Activated effector memory CD4-positive, alpha-beta T cell treated with Interleukin-2 at 50 U/mL for 16 hours (primary cell): ENCODE measurements around the gene ABLIM2.

ENCODE experiments used
- DNase-seq: peaks from one replicate; pipeline ENCODE4 v3.0.0-alpha.2; 2020

The ABLIM2 gene

DNA sequence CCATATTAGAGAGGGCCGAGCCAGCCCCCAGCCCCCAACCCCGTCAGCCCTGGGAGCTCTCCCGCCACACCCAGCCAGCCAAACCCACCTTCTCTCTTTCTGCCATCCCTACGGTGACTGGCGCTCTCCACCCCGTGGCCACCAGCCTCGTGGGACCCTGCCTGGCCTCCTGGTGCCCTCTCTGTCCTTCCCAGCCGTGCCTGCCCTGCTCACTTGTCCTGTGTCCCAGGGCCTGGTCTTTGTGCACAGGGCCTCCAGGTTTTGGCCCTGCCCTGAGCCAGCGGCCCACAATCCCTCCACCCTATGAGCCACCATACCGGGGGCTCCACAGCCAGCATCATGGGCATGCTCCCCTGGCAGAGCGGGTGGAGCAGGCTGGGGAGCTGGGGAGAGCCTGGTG is 77.4 kb downstream of the ABLIM2 start:
- DNase-seq, result no peak

DNA sequence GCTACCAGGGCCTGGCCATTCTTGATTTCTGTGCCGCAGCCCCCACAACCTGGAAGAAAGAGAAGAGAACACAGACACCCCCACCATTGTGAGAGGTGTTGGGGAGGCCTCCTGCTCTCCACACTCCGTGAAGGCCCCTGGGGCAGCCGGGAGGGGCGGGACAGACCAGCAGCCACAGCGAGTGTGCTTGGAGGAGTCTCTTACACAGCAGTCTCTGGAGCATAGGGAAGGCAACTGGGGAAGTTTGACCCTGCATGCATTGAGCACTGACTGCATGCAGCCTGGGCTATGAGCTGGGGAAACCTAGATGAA is 77.9 kb downstream of the ABLIM2 start:
- no peak for DNase-seq

DNA sequence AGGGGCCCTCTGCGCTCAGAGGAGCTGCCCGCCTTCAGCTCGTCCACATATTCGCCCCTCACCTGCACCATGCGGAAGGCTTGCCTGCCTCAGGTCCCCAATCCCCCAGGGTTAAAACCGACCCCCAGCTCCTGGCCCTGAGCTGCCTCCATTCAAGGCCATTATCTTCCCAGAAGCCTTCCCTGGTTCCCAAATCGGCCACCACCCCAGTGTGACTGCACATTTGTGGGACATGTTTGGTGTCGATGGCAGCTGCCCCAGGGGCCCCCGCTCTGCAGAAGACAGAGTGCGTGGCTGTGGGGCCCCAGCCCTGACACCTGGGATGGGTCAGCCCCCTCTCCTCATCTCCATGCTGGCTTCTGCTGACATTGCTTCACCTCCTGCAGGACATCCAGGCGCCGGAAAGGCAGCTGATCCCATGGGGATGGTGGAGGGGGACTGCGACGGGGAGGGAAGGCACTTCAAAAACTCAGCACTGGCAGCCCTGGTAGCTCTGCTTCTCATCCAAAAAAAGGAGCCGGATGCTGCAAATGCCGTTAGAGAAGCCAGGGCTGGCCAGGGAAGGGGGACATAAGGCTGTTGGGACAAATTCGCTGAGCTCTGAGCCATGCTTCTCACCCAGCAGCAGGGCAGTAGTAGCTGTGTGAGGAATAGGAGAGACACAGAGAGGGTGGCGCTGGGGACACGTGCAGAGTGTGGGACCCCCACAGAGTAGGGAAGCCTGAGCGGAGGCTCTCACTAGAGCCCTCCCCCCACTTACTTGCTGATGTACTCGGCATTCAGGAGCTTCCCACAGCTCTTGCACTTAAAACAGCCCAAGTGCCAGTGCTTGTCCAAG is 78.5 kb downstream of the ABLIM2 start:
- DNase-seq, result no peak

DNA sequence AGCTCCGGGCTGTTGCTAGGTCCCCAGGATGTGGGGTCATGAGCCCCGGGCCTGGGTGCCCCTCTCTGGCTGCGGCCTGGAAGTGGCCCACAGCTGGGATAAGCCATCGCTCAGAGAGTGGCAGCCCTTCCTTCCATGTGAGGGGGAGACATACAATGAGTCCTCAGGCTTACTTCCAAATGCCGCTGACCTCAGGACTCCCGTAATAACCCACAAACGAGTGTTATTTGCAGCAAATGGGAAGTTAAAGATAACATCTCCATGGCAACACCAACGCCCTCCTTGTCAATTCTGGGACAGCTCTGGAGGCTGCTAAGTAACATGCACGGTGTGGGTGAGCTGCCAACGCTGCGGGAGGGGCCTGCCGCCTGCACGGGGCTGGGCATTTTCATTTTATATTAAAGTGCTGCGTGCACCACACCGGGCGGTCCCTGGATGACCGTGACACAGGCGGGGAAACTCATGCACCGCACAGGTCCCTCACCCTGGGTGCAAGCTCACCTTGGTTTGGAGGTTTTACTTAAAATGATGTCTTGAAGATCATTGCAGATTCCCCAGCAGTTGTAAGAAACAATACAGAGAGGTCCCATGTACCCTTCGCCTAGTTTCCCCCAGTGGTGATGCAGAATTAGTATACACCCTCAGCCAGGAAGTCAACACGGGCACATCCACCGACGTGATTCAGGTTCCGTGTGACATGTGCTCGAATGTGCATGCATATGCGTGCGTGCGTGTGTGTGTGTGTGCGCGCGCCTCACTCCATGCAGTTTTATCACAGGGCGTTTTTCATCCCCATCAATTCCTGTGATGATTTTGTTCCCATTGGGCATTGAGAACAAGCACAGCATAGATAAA is 79.4 kb downstream of the ABLIM2 start:
- no peak for DNase-seq

DNA sequence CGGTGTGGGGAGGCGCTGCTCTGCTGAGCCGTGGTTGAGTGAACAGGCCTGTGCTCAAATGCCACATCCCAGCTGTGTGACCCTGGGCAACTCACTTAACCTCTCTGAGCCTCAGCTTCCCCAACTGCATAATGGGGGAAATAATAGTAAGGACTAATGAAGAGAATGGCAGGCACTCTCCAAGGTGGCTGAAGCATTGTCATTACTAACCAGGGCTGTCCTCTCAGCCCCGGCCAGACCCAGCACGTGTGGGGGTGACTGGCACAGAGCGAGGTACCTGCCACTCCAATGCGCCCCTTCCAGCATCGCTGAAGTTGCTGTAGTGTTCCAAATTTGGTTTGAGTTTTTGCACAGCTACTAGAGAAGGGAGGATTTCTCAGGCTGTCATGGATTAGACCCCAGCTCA is 80.0 kb downstream of the ABLIM2 start:
- no peak for DNase-seq

DNA sequence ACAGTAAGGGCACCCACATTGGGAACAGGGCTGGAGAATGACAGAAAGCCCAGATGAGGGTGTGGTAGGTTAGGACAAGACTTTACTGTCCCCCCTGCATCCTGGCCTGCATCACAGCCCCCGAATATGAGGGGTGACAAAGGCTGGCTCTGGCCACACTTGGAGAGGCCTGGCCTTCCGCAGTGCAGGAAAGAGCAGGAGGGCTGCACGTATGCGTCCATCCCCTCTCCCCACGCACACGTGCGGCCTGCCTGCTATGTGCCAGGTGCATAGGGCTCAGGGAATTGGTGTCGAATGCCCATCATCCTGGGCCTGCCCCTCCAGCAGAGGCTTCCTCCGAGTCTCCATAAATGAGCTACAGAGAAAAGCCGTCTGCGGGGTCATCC is 80.5 kb downstream of the ABLIM2 start:
- no peak for DNase-seq

DNA sequence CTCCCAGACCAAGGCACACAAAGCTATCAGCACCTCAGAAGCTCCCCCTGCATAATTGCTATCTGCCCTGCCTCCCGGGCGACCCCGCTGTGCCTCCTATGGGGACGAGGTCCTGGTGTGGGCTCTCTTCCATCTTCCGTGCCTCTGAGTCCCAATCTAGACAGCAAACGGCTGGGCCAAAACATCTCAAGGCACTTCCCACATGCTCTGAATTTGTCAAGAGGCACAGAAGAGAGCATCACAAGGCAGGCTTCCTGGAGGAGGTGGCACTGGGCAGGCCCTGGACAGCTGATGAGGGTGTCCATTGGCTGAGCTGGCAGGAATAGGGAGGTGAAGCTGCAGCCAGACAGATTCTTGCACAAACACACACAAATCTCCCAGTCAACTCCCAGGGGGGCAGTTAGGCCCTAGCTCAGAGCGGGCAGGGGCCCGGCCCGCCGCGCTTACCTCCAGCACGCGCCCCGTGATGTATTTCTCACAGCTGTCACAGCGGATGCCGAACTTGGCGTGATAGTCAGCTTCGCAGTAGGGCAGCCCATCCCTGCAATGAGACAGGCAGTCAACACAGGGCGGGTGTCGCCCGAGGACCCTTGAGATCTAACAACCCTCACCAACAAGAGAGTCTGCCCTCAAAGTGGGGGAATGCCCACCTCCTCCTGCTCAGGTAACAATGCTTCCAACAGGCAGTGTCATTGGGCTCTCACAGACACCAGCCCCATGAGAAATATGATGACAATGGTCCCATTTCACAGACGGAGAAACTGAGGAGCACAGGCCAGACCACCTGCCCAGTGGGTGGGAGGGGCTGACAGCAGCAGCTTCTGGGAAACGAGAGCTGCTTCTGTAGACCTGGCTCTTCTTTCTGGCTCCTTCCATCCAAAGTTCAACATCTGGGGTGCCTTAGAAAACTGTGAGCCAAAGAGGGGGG is 81.2 kb downstream of the ABLIM2 start:
- DNase-seq, result no peak

DNA sequence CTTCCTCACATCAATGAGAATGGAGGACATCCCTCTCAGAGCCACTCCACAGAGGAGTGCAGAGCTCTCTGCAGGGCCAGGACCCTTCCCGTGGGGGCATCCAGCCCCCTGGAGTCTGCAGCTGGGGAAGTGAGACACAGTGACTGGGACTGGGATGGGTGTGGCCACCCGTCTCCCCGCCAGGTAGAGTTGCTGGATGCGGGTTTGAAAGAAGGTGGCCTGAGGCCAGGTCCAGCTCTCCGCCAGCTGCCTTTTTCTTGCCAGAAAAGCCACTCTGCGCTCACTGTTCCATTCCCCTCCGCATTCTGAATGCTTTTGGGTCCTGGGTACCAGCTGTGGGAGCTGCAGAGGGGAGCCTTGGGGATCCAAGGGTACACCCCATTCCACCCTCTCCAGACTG is 82.6 kb downstream of the ABLIM2 start:
- no peak for DNase-seq

DNA sequence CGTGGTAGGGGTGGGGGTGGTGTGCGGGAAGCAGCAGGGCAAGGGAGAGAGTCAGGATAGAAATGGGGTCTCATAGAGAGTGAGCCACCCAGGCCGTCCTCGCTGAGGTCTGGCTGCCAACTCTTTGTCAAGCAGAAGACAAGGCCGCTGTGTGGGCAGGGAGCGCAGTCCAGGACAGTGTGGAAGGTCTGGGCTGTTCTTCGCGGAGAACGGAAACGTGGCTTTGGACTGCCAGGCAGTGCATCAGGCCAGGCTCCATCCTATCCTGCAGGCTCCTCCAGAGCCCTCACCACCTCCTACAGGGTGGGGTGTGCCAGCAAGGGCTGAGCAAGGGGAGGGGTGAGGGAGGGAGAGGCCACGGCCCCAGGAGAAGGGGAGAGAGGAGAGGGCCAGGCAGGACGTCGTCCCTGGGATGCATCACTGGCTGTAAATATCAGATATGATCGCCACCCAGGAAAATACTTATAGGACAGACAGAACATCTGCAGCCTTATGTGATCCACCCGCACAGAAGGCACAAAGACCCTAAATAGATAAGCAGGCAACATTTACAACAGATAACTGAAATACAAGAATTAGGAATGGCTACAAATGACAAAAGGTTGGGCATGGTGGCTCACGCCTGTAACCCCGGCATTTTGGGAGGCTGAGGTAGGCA is 85.3 kb downstream of the ABLIM2 start:
- DNase-seq, result no peak

DNA sequence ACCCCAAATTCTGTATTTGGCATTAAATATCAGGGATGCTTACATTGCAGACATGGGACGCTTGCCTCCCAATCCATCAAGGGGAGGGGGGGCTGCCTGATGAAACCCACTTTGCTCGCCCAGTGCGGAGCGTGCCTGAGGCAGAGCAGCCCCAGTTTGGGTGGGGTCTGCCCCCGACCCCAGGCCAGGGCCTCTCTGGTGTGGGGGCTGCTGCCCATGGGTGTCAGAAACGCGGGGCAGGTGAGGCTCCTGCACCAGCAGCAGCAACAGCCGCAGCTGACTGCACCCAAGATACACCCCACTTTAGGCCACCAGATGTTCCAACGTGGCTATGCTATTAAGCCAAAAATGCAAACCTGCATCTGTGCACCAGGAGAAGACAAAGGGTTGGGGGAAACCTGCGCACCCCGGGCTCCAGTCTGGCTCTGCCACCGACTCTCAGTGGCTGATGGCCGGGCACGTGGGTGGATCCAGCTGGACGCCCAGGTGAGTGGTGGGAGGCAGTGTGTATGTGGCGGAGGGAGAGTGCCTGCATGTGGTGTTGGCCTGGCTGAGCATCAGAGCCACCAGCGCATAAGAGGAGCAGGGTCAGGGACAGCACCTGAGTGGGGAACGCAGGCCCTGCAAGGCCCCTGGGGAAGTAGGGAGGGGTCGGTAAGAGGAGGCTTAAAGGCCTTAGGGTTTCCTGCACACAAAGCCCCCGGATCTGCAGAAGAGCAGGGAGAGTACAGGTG is 86.2 kb downstream of the ABLIM2 start:
- DNase-seq, result no peak

DNA sequence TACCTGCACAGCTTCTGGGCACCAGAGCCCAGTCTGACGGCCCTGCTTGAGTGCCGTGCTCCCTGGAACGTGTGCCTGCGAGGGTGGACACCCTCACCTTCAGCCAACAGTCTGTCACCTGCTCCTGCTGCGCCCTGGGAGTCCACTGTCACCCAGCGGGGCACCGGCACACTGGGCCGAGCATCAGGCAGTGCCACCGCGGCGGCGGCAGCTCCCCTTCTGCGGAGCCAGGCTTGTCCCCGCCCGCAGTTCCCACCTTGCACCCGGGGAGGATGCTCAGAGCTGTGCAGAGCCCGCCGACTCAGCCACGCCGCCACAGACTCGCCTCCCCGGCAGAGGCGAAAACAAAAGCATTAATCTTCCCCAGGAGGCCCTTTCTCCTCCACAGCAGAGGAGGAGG is 86.8 kb downstream of the ABLIM2 start:
- DNase-seq, result no peak

DNA sequence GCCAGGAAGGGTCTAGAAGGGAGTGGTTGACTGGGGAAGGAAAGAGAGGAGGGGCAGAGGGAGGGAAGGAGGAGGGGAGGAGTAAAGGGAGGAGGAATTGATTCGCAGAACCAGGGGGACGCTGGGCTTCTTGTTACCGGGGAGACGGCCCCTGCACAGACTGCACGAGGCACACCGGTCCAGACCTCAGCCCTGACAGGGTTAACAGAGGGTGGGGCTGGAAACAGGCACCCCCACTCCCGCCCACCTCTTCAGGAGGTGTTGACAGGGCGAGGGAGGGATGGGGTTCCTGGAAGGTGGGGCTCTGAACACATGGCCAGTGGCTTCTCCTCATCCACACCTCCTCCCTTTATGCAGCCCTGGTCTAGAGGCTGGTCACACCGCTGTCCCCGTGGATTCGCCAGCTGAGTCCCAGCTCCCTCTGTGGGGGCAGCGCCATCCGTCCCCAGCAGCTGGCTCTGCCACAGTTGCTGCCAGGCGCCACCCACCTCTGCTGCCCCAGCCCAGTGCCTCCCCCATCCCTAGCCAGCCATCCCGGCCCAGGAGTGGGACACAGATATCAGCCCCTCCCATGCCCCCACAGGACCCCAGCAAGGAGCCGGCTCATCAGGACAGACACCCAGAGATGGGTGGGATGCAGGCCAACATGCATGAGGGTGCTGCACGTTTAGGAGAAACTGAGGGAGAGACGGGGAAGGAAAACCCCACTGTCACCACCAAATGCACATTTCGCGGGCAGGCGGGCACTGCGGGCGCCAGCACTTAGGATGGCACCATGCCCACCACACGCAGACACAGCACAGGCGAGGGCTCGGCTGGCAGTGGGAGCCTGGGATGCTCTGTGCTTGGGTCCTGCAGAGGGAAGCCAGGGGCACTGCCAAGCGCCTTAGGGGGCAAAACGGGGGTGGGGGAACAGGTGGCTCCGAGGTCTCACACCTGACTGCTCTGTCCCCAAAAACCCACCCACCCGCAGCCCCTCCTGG is 87.6 kb downstream of the ABLIM2 start:
- DNase-seq, result no peak

DNA sequence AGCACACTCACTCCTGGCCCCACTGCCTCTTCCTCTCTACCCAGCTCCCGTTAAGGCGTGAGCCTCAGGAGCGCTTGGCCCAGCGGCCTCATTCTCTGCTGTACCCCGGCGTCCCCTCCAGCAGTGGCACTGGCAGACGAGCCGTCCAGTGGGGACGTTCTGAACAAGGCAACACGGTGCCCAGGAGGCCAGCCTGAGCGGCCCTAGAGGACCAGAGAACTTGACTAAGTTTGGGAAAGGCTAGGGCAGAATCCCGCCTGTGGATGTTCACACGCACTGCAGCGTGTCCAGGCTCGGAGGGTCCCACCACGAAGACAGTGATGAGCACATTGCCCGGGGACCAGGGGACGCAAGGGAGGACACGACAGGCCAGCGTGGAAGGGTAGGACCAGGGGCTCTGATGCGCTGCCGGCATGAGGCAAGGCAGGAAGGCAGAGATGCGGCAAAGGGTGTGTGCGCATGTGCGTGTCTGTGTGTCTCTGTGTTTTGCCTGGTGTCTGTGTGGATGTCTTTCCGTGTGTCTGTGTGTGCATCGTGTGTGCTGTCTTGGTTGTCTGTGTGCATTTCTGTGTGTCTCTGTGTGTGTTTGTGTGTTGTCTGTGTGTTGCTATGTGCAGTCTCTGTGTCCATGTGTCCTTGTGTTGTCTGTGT is 89.4 kb downstream of the ABLIM2 start:
- no peak for DNase-seq

DNA sequence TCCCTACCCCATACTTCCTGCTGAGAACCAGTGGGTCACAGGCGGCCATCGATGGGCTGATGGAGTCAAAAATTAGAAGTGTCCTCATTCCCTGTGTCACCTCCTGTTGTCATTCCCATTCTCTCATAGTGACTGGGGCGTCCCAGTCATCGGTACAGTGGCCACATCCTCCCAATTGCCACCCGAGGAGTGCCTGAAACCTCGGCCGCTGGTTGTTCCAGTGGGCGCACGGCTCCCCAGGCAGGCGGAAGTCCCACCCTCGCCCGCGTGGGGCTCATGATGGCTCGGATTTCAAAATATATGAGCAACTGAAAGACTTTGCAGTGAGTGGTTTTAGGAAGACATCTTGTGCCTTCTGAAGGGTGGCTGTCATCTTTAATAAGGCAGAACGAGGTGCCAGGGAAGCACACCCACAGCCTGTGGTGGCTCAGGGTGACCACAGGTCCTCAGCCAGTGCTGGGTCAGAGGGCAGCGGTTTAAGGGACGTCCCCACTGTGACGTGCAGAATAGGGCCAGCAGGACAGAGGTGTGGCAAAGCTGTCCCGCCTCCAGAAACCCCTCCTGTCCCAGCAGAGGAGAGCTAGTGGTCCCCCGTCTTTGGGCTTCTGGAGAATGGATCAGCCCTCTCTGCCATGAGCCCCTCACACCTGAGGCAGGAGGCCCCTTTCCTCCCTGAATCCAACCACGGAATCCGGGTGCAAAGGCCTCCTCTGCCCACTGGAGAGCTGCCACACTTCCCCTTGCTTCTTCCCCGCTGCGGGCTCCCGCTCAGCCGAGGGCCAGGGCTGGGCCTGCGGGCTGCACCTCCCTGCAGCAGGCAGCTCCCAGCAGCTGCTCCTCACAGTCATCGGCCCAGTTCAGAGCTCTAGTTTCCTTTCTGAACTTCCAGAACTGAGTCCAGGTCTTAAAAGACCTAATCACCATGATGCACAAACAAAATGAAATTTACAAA is 90.4 kb downstream of the ABLIM2 start:
- no peak for DNase-seq

DNA sequence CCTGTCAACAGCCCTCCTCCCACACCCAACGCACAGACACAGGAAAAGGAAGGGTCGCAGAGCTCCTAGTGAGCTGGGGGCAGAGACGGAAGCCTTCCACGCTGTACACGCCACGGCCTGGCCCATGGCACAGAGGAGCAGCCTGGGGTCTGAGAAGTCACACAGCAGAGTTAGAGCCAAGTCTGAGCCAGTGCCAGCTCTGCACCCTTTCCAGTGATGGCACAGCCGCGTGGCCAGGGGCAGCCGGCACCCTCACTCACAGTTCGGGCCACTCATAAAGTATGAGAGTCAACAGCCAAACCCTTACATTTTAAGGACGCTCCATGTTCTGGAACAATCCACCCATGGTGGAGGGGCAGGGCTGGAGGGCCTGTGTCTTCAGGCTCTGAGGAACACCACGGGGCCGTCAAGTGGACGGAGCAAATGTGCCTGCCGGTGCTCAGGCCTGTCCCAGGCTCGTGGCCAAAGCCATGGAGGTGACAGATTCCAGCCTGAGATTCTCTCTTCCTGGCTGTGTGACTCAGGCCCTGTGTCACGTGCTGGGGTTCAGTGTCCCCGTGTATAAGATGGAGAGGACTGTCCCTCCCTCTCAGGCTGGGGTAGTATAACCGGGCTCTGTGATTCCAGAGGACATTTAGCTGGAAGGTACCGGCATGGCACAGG is 91.2 kb downstream of the ABLIM2 start:
- no peak for DNase-seq

DNA sequence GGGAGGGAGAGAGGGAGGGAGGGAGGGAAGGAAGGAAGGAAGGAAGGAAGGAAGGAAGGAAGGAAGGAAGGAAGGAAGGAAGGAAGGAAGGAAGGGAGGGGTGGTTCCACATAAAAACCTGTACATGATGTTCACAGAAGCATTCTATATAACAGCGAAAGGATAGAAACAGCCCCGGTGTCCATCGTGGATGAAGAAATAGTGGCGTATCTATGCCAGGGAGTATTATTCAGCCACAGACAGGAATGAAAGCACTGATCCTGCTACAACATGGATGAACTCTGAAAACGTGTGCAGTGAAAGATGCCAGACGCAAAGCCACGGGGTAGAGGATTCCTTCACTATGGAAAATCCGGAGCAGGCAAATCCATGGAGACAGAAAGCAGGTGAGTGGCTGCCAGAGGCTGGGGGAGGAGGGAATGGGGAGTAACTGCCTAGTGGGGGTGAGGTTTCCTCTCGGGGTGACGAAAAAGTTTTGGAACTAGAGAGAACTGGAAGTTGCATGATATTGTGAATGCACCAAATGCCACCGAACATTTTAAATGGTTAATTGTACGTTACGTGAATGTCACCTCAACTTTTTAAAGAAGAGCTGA is 92.2 kb downstream of the ABLIM2 start:
- DNase-seq, result no peak

DNA sequence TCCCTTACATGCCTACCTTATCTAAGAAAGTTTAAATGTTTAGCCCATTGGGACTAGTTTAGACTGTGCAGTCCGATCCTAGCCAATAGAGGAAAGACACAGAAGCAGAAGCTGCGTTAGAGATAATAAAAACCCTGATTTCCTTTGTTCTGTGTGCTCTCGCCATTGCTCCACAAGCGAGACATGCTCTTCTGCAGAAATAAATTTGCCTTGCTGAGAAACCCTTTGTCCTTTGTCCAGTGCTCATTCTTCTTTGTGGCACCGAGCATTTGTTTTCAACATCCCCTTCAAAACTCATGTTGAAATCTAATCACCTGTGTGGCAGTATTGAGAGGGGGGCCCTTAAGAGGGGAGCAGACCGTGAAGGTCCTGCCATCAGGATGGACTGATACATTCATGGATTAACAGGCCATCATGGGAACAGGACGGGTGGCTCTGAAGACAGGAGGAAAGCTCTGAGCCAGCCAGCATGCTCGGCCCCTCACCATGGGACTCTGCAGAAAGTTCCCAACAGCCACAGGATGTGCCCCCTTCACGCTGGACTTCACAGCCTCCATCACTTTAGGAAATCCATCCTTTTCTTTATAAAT is 94.5 kb downstream of the ABLIM2 start:
- DNase-seq, result no peak

DNA sequence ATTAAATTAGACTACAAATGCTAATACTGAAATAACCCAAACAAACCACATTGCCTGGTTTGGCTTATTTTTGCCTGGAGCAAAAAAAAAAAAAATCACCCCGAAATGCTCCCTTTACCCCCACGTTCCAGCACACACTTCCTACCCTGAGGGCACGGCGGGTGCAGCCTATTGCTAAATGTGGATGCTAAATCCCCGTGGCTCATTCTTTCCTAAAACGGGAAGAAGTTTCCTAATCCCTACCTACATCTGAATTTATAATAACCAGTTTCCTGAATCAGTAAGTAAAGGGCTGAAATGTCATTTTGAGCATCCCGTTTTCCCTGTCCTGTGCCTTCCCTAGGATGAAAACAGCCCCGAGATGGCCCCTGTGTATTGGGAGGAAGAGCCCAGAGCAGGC is 97.0 kb downstream of the ABLIM2 start:
- no peak for DNase-seq
